GM23248 (cell line): Measurements from ENCODE around the gene THBS3. TPM values are rescaled to one million over a fixed set of nuclear protein-coding genes. Genes with fewer than 3 reads are reported as not detected.

Experiments used
- DNase-seq: peaks from one replicate; pipeline ENCODE4 v3.0.0-alpha.2; 2015
- H2AFZ ChIP-seq: fragments of 200-600 bp; sonication (generic); 2 replicates; pipeline ENCODE4 v1.6.1; 2016; ENCODE audit warnings: antibody characterized with exemption
- H3F3A ChIP-seq: fragments of 200-600 bp; sonication (generic); 2 replicates; pipeline ENCODE4 v1.6.1; 2016; ENCODE audit warnings: mild to moderate bottlenecking, antibody characterized with exemption, mixed run types; ENCODE audit not compliant: insufficient read depth
- H3K27ac ChIP-seq: fragments of 200-600 bp; sonication (generic); 2 replicates; pipeline ENCODE4 v1.5.1; 2016; ENCODE audit warnings: mild to moderate bottlenecking
- H3K27me3 ChIP-seq: fragments of 200-600 bp; sonication (generic); replicated peaks from 2 replicates; pipeline ENCODE4 v1.6.1; 2016; ENCODE audit warnings: mild to moderate bottlenecking; ENCODE audit not compliant: insufficient read depth
- H3K36me3 ChIP-seq: fragments of 200-600 bp; sonication (generic); 2 replicates; pipeline ENCODE4 v1.6.1; 2016; ENCODE audit warnings: low read depth, mild to moderate bottlenecking
- H3K4me1 ChIP-seq: fragments of 200-600 bp; sonication (generic); 2 replicates; pipeline ENCODE4 v1.6.1; 2016; ENCODE audit warnings: mild to moderate bottlenecking; ENCODE audit not compliant: insufficient read depth
- H3K4me2 ChIP-seq: fragments of 200-600 bp; sonication (generic); one replicate; pipeline ENCODE4 v1.6.1; 2016; ENCODE audit warnings: mild to moderate bottlenecking; ENCODE audit not compliant: unreplicated experiment
- H3K4me3 ChIP-seq: fragments of 200-600 bp; sonication (generic); 2 replicates; pipeline ENCODE4 v1.5.1; 2016; ENCODE audit warnings: mild to moderate bottlenecking
- H3K79me2 ChIP-seq: fragments of 200-600 bp; sonication (generic); 2 replicates; pipeline ENCODE4 v1.6.1; 2016; ENCODE audit warnings: mild to moderate bottlenecking; ENCODE audit not compliant: insufficient read depth
- H3K9ac ChIP-seq: fragments of 200-600 bp; sonication (generic); 2 replicates; pipeline ENCODE4 v1.6.1; 2016; ENCODE audit warnings: mild to moderate bottlenecking
- H3K9me2 ChIP-seq: fragments of 200-600 bp; sonication (generic); 2 replicates; pipeline ENCODE4 v1.6.1; 2016; ENCODE audit warnings: mixed run types, mild to moderate bottlenecking, moderate library complexity; ENCODE audit not compliant: insufficient read depth
- H3K9me3 ChIP-seq: fragments of 200-600 bp; sonication (generic); one replicate; pipeline ENCODE4 v1.6.1; 2017; ENCODE audit warnings: low read depth
- H4K20me1 ChIP-seq: fragments of 200-600 bp; sonication (generic); 2 replicates; pipeline ENCODE4 v1.6.0; 2016; ENCODE audit not compliant: insufficient read depth
- EZH2 ChIP-seq: fragments of 200-600 bp; sonication (generic); IDR thresholded peaks from 2 replicates; pipeline ENCODE4 v1.6.1; 2018; ENCODE audit warnings: antibody characterized with exemption, mild to moderate bottlenecking; ENCODE audit not compliant: insufficient read depth, poor library complexity, severe bottlenecking
- EZH2phosphoT487 ChIP-seq: fragments of 200-600 bp; sonication (generic); IDR thresholded peaks from 2 replicates; pipeline ENCODE4 v1.6.1; 2018; ENCODE audit warnings: antibody characterized with exemption, moderate library complexity, mild to moderate bottlenecking, low read depth; ENCODE audit not compliant: insufficient read depth
- WGBS, 2 experiments: methylation state at CpG; one replicate each; pipeline ENCODE4 v1.1.6; 2015 to 2017; ENCODE audit warnings: low lambda C conversion rate in 2 of 2, low coverage in 1 of 2; ENCODE audit errors: missing lambda C conversion rate in 2 of 2; 5-methylcytosine and 5-hydroxymethylcytosine counted together
- in situ Hi-C: fragments of 300-500 bp; cut with MboI; formaldehyde crosslinking; loops from 2 replicates; pipeline ENCODE4 v1.15.0; 2020
- polyA plus RNA-seq: library from polyadenylated mRNA; unstranded; fragments of >200 nt; fragmentation: Nextera tagmentation; extraction: Ambion mirVana; gene quantifications from 2 replicates; pipeline ENCODE4 v1.2.1, GENCODE V29; 2016
- total RNA-seq: library from RNA; depleted of rRNA; stranded (reverse); fragments of >200 nt; shearing (Covaris generic); gene quantifications from 2 replicates; pipeline ENCODE4 v1.2.3, GENCODE V29; 2014

Gene THBS3
- total and polyA plus RNA-seq, 2 experiments from 2014 or later: 16.6 to 20.6 TPM

DNA sequence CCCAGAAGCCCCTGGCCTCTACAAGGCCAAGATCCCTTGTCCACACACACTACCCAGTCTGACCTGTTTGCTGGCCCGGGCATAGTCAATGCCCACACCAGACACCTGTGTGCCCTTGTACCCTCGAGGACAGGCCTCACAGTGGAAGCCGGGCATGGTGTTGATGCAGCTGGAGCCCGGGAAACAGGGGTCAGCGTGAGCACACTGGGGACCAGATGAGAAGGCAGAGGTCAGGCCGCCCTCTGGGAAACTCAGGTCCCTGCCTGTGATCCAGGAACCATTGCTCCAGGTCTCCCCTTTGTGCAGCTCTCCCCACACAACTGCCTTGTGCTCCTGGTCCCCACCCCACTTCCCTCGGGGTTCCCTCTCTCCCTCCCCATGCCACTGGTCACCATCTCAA lies 5.5 kb downstream of the THBS3 start:
- Histone ChIP-seq H3K79me2 (peaks cover under 1% of the 10 kb centered on the region; the same call in 1 of the 2 replicates), H3K9me3 (no peaks in the 10 kb centered on the region), H3K9ac (no peak overlapping the region), H3K4me2 (no peak overlapping the region), H3K36me3 (no peaks in the 10 kb centered on the region), H3K27ac (no peak overlapping the region), H3F3A (no peaks in the 10 kb centered on the region), H3K9me2 (no peaks in the 10 kb centered on the region), H4K20me1 (no peaks in the 10 kb centered on the region), H3K27me3 (no peaks in the 10 kb centered on the region), H3K4me1 (peaks cover 3% of the 10 kb centered on the region; the same call in 1 of the 2 replicates), H2AFZ (no peak overlapping the region), H3K4me3 (no peak overlapping the region)
- DNase-seq: no peak
- TF ChIP-seq EZH2phosphoT487: no peak
- TF ChIP-seq EZH2: no peak
- in situ Hi-C loops: no loop called here
- WGBS, 2 experiments: 64 to 66% methylated on average over 7 of the region's 7 CpGs

DNA sequence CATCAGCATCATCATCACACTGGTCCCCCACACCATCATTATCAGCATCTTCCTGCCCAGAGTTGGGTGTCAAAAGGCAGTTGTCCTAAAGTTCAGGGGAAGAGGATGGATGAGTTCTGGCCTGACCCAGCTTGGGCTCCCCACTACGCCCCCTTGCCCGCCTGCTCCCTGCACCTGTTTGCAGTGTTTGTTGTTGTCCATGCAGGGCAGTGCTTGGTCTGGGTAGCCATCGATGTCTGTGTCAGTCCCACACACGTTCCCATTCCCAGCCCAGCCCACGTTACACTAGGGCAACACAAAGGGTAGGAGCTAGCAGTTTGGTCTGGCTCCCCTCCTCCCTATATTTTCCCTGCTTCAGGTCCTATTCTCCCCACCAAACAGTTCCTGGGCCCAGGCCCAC lies 6.8 kb downstream of the THBS3 start:
- Histone ChIP-seq H3K9ac (no peak overlapping the region), H2AFZ (no peak overlapping the region), H3K4me1 (peaks cover 5% of the 10 kb centered on the region), H3F3A (no peaks in the 10 kb centered on the region), H3K27me3 (no peaks in the 10 kb centered on the region), H3K9me2 (no peaks in the 10 kb centered on the region), H3K4me3 (no peak overlapping the region), H3K36me3 (no peaks in the 10 kb centered on the region), H4K20me1 (no peaks in the 10 kb centered on the region), H3K9me3 (no peaks in the 10 kb centered on the region), H3K27ac (no peak overlapping the region), H3K79me2 (peaks cover 13% of the 10 kb centered on the region), H3K4me2 (no peak overlapping the region)
- in situ Hi-C loops: no loop called here
- no peak for TF ChIP-seq EZH2phosphoT487
- DNase-seq: no peak
- WGBS, 2 experiments: 93 to 98% methylated on average over 5 of the region's 5 CpGs

DNA sequence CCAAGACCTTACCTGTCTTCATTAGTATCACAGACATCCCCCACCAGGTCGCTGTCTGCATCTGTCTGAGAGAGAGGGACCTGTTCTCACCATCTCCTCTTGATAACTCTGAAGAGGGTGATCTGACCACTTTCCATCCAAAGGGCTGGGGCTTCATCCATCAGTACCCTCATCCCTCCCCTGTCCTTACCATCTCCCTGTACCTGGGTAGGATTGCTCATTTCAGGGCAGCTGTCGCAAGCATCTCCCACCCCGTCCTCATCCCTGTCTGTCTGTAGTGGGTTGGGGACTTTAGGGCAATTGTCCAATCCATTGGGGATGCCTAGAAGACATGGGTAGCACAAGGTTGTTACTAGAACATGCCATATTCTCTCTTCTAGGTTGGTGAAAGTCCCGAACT lies 7.9 kb downstream of the THBS3 start:
- peaks cover 20% of the 10 kb centered on the region for H3K79me2 ChIP-seq
- no peak overlapping the region for H3K9ac ChIP-seq
- H3F3A ChIP-seq: no peaks in the 10 kb centered on the region
- H3K27me3 ChIP-seq: no peaks in the 10 kb centered on the region
- no peaks in the 10 kb centered on the region for H3K9me2 ChIP-seq
- 63 to 68% methylated on average over 4 of the region's 4 CpGs for WGBS, 2 experiments
- no peaks in the 10 kb centered on the region for H4K20me1 ChIP-seq
- H3K4me2 ChIP-seq: no peak overlapping the region
- no peak overlapping the region for H2AFZ ChIP-seq
- no peak for TF ChIP-seq EZH2phosphoT487
- TF ChIP-seq EZH2: no peak
- H3K27ac ChIP-seq: no peak overlapping the region
- no peaks in the 10 kb centered on the region for H3K36me3 ChIP-seq
- no peak overlapping the region for H3K4me3 ChIP-seq
- H3K9me3 ChIP-seq: no peaks in the 10 kb centered on the region
- in situ Hi-C loops: no loop called here
- H3K4me1 ChIP-seq: peaks cover 11% of the 10 kb centered on the region
- no peak for DNase-seq

DNA sequence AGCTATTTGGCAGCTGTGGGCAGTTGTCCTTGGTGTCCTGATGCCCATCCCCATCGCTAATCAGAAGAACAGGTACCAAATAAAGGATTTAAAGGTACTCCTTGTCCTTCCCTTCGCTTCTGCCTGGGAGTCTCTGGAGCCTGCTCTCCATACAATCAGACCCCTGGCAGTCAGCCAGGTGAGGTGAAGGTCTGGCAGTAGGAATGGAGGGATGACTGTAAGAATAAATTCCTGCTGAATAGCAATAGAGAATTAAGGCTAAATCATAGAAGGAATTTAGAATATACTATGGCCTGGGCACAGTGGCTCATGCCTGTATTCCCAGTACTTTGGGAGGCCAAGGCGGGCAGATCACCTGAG lies 9.2 kb downstream of the THBS3 start:
- no peak overlapping the region for H3K27ac ChIP-seq
- in situ Hi-C loops: no loop called here
- TF ChIP-seq EZH2 (no peak), EZH2phosphoT487 (no peak)
- WGBS, 2 experiments: 79 to 86% methylated on average over 3 of the region's 3 CpGs
- H3K4me3 ChIP-seq: no peak overlapping the region
- no peak overlapping the region for H3K9ac ChIP-seq
- H3K9me2 ChIP-seq: no peaks in the 10 kb centered on the region
- no peaks in the 10 kb centered on the region for H3K9me3 ChIP-seq
- H3F3A ChIP-seq: no peaks in the 10 kb centered on the region; the same call in 1 of the 2 replicates
- no peak overlapping the region for H3K4me2 ChIP-seq
- no peaks in the 10 kb centered on the region for H3K36me3 ChIP-seq
- H4K20me1 ChIP-seq: no peaks in the 10 kb centered on the region
- DNase-seq: no peak
- H3K27me3 ChIP-seq: no peaks in the 10 kb centered on the region
- peaks cover 20% of the 10 kb centered on the region for H3K79me2 ChIP-seq
- H2AFZ ChIP-seq: no peak overlapping the region
- peaks cover 16% of the 10 kb centered on the region for H3K4me1 ChIP-seq
